Activated CD4-positive, alpha-beta T cell treated with anti-CD3 and anti-CD28 coated beads, Interleukin-2, amount 50 U/mL, for 24 hours (primary cell): ENCODE measurements around the gene FSTL3.
A peak's percentile ranks its signal among the peaks of the same experiment; 100 is the strongest.
"Not testable (repeated sequence)": the region's sequence is repeated elsewhere in the genome, so short reads cannot be mapped to it uniquely, and the experiment has no call there.

Experiments
- DNase-seq, 2 donors: peaks; one replicate each; pipeline ENCODE4 v3.0.0-alpha.2; 2020; ENCODE audit warnings: low read depth in 1 of 2, low spot score in 1 of 2

Gene FSTL3

GRCh38 chr19:681029-682019 lies 5.1 kb downstream of the FSTL3 start:
- peak in 1 of 2 donors; percentile 94 for DNase-seq

GRCh38 chr19:682678-683320 lies 6.6 kb downstream of the FSTL3 start:
- DNase-seq, result no peak

GRCh38 chr19:685454-685931 lies 9.3 kb downstream of the FSTL3 start:
- no peak for DNase-seq

- no peak for DNase-seq
Measured at GRCh38 chr19:686589-687297, 10.6 kb downstream of the FSTL3 start.

GRCh38 chr19:687569-688166 lies 11.5 kb downstream of the FSTL3 start:
- no peak for DNase-seq

GRCh38 chr19:688214-688613 lies 12.0 kb downstream of the FSTL3 start:
- no peak for DNase-seq

GRCh38 chr19:688992-689391 lies 12.8 kb downstream of the FSTL3 start:
- DNase-seq, result no peak

- DNase-seq, result no peak
Measured at GRCh38 chr19:690203-690602, 14.0 kb downstream of the FSTL3 start.

GRCh38 chr19:694481-695351 lies 18.5 kb downstream of the FSTL3 start:
- DNase-seq, result no peak

GRCh38 chr19:695352-695949 lies 19.3 kb downstream of the FSTL3 start, which contains the start of gene PRSS57:
Gene PRSS57 (minus strand): TSS chr19:695452. CDS start chr19:695430, 22 bp downstream.
- no peak for DNase-seq

- not testable (repeated sequence) for DNase-seq
Measured at GRCh38 chr19:698529-698928, 22.3 kb downstream of the FSTL3 start.

- DNase-seq, result not testable (repeated sequence)
Measured at GRCh38 chr19:699885-700284, 23.7 kb downstream of the FSTL3 start.

- not testable (repeated sequence) for DNase-seq
Measured at GRCh38 chr19:702847-703246, 26.7 kb downstream of the FSTL3 start.

GRCh38 chr19:703329-703650 lies 27.1 kb downstream of the FSTL3 start:
- no peak for DNase-seq

- peak; percentile 27 to 37 for DNase-seq
Measured at GRCh38 chr19:703651-704446, 27.7 kb downstream of the FSTL3 start.

- DNase-seq, result no peak
Measured at GRCh38 chr19:704447-704741, 28.2 kb downstream of the FSTL3 start.

- no peak for DNase-seq
Measured at GRCh38 chr19:708154-709143, 32.3 kb downstream of the FSTL3 start, which contains the start of gene PALM. Gene PALM (plus strand): TSS chr19:708935. CDS start chr19:709147, 212 bp downstream.
